HG03432 (cell line): ENCODE results near the gene MTFR2.

Experiments used
- ATAC-seq: cut with Tn5 transposase; IDR thresholded peaks from one replicate; pipeline ENCODE4 v1.9.1; 2021; ENCODE audit warnings: mild to moderate bottlenecking, moderate library complexity; ENCODE audit not compliant: unreplicated experiment

The MTFR2 gene

DNA sequence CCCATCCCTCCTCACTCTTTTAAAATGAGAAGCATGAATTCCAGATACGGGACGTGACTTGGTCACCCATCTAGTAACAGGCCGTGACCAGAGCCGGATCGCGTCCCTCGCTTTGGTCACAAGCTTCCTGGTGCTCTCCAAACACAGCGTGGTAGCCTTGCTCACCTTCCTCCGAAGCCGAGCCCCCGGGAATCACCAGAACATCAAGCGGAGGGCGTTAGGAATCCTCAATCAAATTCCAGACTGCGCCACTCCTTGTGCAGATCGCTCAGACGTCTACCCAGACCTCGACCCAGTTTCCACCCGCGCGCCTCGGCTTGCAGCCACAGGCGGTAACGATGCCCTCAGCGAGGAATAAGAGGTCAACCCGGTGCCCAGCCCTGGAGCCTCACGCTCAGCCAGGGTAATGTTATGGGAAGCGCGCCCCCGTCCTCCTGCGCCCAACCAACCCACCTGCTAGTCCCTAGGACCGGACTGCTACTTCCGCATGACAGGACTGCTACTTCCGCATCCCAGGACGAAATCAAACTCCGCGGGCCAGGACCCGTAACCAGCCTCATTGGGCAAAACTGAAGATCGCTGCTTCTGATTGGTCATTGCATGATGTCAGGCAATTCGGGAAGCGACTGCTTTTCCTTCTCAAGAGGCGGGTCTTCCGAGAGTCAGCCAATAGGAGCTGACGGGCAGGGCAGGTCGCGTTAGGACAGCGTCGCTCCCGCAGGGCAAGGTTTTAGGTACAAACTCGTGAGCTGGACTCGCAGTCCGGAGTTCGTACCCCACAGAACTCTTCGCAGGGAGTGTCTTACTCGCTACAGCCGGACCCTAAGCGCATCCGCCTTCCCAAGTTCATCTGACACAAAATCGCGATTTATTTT, at the start of gene MTFR2:
Gene MTFR2, minus strand, starts transcription at position 501 of the 875 bp plus-strand sequence. CDS start 1,212 bp downstream, outside the sequence.
- ATAC-seq = peak; percentile 98

DNA sequence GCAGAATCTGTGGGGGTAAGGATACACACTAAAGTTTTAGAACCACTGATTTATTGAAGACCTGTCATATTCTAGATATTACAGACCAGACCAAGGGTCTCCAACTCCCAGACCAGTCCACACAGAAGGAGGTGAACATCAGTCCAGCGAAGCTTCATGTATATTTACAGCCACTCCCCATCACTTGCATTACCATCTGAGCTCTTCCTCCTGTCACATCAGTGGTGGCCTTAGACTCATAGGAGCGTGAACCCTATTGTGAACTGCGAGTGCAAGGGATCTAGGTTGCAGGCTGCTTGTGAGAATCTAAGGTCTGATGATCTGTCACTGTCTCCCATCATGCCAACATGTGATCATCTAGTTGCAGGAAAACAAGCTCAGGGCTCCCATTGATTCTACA, 44.5 kb upstream of the MTFR2 start:
- ATAC-seq = no peak

GRCh38 chr6:136290410-136291010, 40.4 kb upstream of the MTFR2 start:
- peak; percentile 30 for ATAC-seq

GRCh38 chr6:136289579-136290409, 39.7 kb upstream of the MTFR2 start, which contains the start of gene BCLAF1:
TSS of gene BCLAF1 (minus strand) at chr6:136289846. CDS start at chr6:136279866, 9,980 bp downstream.
- peak; percentile 95 for ATAC-seq

DNA sequence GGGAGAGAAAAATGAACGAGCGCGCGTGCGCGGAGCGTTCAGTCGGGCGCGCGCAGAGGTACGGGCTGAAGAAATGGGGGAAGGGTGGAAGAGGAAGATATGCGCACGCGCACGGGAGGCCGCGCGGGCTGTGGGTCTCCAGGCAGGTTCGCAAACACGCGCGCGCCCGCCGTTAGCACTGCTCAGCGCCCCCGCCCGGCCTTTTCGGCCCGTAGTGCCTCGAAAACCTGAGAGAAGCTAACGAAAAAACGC, 39.1 kb upstream of the MTFR2 start:
- ATAC-seq = peak; percentile 55

DNA sequence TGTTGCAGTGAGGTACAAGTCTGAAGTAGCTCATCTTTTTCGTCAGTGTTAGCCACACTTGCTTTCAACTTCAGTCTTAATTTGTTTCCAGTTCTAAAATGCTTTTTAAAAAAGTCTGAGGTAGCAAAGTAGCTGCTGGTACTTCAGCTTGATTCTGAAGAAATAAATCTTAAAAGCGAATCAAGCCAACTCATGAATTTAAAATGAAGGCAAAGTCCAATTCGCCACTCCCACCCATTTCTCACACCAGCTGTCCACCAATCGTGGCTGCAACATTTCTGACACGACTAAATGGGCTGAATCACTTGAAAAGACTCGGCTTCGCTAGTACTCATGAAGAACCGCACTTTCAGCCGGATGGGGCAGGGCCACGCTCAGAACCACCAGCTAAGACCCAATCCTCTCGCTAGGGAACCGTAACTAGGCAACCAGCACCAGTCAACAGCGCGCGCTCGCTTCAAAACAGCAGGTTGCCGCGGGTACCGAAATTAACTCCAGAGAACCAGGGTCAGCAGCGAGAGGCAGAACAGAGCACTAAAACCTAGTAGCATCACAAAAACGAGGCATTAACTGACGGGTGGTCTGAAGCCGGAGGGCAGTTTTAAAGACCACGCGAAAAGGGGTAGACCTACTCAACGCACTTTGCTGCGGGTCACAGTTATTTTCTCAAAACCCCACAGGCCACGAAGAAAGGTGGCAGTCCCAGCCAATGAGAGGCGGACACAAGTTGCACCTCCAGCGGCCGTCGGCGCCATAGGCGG, 38.6 kb upstream of the MTFR2 start:
- ATAC-seq = peak; percentile 27

GRCh38 chr6:136284909-136285308, 34.8 kb upstream of the MTFR2 start:
- ATAC-seq = no peak

DNA sequence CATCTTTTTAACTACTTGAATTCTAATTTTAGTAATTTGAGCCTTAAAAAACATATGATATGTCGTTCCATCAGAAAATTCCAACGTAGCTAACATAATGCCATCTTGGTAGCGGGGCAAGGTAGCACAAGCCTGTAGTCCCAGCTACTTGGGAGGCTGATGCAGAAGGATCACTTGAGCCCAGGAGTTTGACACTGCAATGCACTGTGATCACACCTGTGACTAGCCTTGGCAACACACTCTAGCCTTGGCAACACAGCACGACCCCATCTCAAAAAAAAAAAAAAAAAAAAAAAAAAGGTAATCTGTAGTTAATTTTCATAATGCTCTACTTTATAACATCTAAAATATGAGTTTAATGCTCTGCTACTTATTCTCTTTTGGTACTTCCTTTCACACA, 32.8 kb upstream of the MTFR2 start:
- ATAC-seq = no peak

DNA sequence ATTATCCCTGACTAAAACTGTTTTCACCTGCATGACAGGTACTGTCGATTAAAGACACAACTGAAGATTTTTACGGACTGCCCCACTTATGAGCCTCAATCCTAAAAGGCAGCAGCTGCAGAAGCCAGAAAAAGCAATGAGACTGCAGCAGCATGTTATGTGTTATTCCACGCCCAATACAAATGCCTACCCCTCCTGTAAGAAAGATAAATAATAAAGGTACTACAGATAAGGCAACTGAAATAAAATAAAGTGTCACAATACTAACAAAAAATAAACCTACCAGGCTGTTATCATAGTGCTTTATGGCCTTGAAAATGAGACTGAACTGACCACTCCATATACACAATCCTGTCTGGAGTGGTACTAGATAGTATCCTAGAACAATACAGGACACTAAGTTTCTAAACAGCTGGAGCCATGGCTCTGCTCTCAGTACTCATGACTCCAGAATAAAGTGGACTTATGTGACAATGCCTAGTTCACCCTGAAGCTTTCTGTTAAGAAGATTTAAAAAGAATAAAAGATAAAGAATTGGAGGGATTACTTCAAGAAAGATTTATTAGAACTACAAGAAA, 30.0 kb upstream of the MTFR2 start:
- ATAC-seq = no peak

- ATAC-seq = no peak
These were observed 24.0 kb upstream of the MTFR2 start for GRCh38 chr6:136274062-136274461.

DNA sequence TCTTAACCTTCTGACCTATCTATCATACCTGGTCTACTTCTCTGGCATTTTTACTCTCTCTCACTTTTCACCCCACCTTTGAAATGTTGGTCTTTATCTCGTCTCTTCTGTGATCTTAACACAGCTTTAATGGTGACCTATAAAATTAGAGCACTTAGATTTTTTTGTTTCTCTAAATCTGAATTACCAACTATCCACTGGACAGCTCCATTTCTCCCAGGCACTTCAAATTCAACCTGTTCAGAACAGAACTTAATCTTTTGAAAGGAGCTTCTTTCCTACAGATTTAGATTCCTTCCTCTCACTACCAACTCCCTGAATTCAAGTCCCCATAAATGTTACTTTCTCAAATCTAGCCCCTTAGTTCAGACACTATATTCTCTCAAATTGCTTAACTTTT, 15.0 kb upstream of the MTFR2 start:
- no peak for ATAC-seq

DNA sequence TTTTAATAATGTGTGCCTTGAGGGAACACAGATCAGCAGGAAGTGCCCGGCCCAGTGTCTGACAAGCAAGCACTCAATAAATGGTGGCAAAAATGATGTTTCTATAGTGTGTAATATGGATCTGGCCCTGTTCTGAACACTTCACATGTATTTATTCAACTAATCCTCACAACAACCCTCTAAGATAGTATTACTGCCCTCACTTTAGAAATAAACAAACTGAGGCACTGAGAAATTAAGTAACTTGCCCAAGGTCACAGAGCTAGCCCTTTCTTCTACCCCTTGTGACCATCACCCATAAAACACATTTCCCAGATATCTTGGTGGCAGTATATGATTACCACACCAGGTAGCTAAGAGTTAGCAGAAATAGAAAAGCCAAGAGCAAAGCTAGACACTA, 12.8 kb upstream of the MTFR2 start:
- no peak for ATAC-seq

DNA sequence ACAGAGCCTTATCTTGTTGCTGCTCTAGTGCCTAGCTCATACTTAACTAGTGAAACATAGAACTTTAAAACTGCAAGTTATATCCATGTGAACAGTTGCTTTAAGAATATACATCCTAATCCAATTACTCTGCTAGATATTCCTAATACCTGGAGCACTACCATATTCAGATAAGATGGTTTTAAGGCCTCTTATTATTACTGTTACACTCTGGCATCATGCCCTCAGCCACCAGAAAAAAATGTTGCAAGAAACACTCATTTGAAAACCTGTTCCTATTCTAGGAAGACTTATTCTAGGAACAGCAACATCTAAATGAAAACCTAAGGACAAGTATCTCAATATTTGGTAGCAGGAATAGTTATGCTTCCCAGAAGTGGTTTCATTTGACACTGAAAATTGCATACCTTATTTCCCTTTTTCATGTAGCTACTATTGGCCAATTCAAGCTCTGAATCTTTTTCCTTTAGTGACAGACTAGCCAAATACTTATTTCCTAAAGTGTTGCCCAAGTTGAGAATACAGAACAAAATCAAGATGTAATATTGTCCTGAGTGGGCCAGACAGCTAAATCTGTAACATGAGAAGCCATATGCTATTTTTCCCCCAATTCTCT, 4.8 kb upstream of the MTFR2 start:
- ATAC-seq = no peak

DNA sequence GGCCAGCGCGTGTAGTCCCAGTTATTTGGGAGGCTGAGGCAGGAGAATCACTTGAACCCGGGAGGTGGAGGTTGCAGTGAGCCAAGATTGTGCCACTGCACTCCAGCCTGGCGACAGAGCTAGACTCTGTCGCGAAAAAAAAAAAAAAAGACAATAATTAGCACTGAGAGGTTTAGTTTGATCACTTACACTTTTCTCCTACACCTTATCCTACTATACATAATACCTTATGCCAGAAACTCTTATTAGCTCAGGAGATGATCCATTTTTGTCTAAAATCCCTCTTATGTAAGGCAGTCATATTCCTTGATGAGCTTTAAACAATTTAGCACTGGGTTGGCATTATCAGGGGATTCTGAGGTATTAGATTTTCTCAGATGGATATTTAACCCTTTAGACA, 3.6 kb upstream of the MTFR2 start:
- no peak for ATAC-seq

DNA sequence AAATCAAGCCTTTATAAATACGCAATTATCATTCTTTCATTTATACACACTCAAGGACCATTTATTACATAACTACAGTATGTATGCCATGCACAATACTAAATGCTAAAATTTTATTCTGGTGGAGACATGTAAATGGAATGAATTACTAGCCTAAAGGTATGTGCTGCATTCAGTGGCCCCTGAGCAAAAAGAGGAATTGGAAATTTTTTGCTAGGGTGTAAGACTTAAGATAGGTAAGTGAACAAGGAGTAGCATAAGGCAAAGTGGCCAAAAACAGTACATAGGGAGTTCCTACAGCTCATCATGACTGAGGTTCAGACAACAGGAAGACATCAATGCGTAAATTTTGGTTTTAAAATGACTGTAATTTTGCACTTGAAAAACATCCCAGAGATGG, 2.3 kb upstream of the MTFR2 start:
- ATAC-seq = no peak

GRCh38 chr6:136251394-136251793, 1.3 kb upstream of the MTFR2 start:
- no peak for ATAC-seq

DNA sequence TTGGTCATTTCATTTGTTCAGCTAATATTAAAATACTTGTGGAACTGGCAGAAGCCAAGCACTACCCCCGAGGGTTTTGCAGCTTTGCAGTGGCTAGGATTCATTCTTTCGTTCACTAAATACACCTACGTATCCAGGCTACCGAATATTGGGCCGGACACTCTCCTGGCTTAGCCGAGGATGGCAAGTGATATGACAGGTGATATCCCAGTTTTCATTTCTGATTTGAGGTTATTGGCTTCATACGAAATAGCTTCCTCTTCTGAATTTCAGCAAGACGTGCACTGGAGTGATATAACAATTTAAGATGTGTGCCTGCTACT, 536 bp upstream of the MTFR2 start:
- ATAC-seq = peak; percentile 14

- ATAC-seq = no peak
These were observed 775 bp downstream of the MTFR2 start for GRCh38 chr6:136249336-136249735.

GRCh38 chr6:136244061-136244616, 6.0 kb downstream of the MTFR2 start:
- ATAC-seq = no peak
